CMK (cell line): Measurements from ENCODE around the gene LOXL1.

Experiments
- DNase-seq: peaks from one replicate; pipeline ENCODE4 v3.0.0-alpha.2; 2010; ENCODE audit warnings: low read depth

LOXL1 gene

GRCh38 chr15:73993211-73993994, 67.1 kb downstream of the LOXL1 start:
- no peak for DNase-seq

GRCh38 chr15:73994413-73994883, 68.2 kb downstream of the LOXL1 start, which contains the start of gene PML:
PML (plus strand) TSS chr15:73994716; CDS start chr15:73994813, 97 bp downstream.
- DNase-seq = peak; percentile 92

DNA sequence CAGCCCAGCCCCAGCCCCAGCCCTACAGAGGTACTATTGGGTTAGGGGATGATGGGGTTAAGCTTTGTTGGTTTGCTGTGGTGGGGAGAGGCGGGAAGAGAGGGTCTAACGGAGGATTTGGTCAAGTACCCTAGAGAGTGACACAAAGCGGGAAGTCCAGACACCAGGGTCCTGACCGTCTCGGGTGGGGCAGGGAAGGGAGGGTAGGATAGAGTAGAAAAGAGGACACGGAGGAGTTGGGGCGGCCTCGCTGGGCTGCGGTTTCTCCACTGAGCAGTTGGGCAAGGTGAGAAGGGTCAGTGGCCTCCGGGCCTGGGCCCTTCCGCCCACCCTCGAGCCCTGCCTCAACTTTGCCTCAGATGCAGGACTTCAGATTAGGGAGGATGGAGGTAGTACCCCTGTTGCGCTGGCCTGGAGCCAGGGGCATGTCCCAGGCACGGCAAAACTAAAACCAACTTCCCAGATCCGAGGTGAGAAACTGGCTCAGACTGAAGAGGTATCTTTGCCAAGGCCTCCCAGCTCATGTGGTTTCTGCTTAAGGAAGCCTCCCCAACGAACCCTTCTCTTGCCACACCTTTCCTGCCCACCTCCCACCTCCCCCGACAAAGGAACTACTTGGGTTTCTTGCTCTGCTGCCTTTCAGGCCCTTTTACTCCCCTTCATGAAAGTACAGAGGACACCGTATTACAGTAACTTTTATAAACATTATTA, 68.8 kb downstream of the LOXL1 start:
- DNase-seq = no peak

DNA sequence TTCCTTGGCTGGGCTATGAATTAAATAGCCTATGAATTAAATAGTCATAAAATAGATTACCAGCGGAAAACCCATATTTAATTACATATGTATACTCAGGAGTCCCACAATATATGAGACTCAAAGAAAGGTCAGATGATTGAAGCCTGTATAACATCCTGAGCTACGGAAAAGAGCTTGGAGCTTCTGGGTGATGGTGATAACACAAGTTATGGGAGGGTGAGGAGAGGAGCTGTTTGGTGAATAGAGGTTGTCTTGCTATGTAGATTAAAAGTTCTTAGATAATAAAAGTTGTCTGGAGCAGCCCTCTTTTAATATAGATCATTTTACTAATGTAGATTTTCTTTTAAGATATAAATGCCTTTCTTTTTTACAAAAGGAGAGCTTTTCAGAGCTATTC, 70.0 kb downstream of the LOXL1 start:
- DNase-seq = no peak

DNA sequence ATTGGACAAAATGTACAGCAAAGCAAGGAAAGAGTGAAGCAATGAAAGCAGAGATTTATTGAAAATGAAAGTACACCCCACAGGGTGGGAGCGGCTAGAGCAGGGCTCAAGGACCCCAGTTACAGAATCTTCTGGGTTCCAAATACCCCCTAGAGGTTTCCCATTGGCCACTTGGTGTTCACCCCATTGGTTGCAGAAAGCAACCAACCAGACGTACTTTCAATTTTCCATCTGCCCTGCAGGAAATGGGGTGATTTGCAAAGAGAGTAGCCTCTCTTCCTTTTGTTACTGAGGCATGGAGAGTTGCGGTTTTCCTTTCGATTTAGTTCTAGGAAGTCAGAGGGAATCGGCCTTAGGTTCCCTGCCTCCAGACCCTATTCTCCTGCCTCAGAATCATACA, 70.7 kb downstream of the LOXL1 start:
- no peak for DNase-seq

- DNase-seq = no peak
Measured at GRCh38 chr15:73997986-73998385, 71.7 kb downstream of the LOXL1 start.
